CD4-positive, alpha-beta T cell treated with Interleukin-17A for 1 hour (primary cell): ENCODE results near the gene MAP4K2.
"Not testable (repeated sequence)": the region's sequence is repeated elsewhere in the genome, so short reads cannot be mapped to it uniquely, and the experiment has no call there.

Source experiments
- DNase-seq: peaks from one replicate; pipeline ENCODE4 v3.0.0-alpha.2; 2020

MAP4K2 gene

DNA sequence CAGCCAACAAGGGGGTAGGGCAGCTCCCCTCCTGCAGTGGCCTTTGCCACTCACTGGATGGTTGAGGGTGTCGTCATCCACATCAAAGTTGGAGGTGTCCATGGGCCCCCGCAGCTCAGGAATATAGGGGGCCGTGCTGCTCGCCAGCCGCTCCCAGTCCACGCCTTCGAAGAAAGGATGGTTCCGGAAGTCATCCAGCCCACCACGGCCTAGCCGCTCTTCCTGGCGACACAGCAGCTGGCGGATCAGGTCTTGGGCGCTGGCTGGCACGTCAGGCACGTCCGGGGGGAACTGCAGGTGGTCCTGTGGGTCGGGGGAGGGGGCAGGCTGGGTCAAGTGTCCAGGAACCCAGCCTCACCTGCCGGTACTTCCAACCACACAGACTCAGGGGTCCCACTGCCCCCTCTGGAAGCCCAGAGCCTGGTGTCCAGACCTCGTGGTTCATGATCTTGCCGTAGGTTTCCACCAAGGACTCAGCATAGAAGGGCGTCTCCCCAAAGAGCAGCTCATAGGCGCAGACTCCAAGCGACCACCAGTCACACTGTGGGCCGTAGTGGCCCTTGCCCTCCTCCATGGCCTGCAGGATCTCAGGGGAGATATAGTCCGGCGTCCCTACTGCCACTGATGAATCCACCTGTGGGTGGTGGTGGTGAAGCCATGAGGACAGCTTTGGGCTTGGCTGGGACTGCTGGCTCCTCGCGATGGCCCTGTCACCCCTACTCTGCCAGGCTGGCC, 35.8 kb upstream of the MAP4K2 start:
- DNase-seq, result no peak

DNA sequence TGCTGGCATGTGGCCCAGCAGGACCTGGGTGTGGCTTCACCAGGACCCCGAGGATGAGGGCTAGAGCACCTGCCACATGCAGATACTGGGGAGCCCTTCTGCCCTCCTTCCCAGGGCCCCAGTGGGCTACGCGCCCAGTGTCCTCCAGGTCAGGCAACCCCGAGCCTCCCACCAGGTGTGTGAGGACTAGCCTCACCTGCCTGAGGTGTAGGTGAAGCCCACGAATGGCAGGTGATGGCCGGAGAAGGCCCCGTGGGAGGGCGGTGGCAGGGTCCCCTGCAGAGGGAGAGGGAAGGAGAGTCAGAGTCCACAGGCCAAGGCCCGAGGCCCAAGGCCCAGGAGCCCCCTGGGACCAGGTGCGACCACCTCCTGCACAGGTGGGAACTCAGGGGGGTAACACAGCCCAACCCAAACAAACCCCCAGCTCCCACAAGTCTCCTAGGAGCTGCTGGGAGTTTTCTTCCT, 34.9 kb upstream of the MAP4K2 start:
- DNase-seq, result no peak

- DNase-seq, result no peak
Measured at GRCh38 chr11:64836448-64837072, 33.5 kb upstream of the MAP4K2 start.

DNA sequence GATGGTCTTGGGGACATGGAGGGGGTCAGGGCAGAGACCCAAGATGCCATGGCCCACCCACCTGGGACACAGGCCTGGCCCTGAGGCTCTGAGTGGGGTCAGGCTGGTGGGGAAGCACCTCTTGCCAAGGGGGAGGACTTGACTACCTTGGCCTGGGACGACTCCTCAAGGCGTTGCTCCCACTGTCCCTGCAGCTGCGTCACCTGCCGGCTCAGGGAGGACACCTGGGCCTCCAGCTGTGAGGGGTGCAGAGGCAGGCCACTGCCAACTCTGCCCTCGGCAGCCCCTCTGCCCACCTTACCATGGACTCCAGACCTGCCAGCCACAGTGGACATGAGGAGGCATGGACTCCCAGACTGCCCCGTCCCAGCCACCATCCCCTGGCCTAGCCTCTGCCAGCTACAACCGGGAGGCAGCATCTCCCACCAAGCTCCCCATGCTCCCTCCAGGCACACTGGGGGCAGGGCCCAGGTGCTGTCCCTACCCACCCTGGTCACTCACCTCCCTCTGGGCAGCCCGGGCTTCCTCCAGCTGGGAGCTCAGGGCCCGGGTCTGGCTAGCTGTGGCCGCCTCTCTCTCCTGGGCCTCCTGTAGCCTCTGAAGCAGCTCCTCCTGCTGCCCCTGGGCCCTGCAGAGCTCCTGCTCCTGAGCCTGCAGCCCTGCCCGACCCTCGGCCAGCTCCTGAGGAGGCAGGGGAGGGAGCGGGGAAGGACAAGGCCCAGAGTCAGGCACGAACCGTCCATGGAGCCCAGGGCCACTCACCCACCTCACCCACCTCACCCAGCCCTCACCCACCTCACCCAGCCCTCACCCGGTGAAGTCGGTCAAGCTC, 32.8 kb upstream of the MAP4K2 start:
- no peak for DNase-seq

- DNase-seq, result no peak
Measured at GRCh38 chr11:64834723-64835615, 32.0 kb upstream of the MAP4K2 start.

GRCh38 chr11:64834031-64834722, 31.2 kb upstream of the MAP4K2 start:
- no peak for DNase-seq

- no peak for DNase-seq
Measured at GRCh38 chr11:64833509-64833908, 30.5 kb upstream of the MAP4K2 start.

- no peak for DNase-seq
Measured at GRCh38 chr11:64833198-64833502, 30.1 kb upstream of the MAP4K2 start.

DNA sequence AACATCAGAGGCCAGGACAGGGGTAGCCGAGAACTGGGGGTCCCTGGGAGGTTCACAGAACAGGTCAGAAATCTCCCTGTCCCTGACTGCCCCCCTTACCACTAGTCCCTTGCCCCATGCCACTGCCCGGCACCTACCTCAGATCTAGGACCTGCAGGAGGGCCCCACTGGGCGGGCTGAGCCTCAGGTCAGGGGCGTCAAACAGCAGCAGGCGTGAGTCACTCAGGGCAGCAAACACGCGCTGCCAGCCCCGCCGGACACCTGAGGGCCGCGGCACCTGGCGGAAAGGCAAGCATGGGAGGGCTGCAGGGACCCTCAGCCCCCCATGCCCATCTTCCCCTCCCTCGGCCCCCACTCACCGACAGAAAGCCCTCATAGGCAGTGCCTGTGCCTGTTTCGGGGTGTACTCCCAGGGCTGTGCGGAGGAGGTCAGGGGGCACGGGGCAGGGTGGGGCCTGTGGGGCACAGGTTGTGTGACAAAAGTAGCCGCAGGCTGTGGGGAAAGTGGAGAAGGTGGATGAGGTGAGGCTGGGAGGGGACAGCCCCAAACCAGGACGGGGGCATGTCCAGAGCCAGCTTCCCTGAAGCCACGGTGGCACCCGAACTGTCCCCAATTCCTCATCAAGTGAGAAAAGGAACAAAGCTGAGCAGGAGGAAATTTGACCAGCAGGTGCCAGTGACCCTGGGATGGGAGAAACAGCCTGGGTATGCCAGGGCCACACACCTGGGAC, 29.6 kb upstream of the MAP4K2 start:
- DNase-seq, result no peak

- no peak for DNase-seq
Measured at GRCh38 chr11:64831411-64831891, 28.4 kb upstream of the MAP4K2 start.

DNA sequence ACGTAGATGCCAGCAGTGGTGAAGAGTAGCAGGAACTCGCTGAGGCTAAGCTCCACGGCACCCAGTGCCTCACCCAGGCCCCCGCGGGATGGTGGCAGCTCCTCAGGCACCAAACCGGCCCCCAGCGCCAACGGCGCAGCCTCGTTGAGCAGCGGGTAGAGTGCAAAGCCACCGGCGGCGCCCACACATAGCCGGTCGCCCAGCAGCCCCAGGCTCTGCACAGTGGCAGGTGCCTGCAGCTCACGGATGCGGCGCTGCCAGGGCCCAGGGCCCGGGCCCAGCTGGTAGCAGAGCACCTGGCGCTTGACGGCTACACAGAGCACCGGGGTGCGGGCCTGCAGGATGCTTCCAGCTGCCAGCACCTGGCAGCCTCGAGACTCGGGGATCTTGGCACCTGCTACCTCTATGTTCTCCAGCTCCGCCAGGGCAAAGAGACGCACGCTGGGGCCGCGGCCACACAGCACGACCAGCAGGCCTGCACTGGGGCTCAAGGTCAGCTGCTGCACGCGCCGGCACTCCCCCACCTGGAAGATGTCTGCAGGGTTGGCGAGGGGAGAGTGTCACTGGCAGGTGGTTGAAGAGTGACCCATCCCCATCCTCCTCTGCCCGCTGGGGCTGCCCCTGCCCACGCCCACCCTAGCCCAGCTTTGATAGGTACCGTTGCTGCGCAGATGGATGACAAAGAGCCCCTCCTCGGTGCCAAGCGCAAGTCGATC, 26.7 kb upstream of the MAP4K2 start:
- no peak for DNase-seq

DNA sequence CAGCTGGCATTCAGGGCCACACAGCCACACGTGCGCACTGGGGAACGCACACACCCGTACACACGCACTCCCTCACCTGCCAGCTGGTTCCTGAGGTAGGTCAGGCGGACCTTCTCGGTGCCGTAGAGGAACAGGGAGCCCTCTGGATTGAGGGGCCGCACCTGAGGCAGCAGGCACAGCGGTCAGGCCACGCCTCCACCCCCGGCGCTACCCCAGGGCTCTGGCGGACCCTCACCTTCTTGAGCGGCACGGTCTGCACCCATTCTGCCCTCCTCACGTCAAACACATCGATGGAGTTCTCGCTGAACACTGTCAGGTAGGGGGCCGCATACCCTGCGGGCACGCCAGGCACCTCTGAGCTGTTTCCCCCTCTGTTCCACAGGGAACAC, 24.4 kb upstream of the MAP4K2 start:
- DNase-seq, result no peak

- no peak for DNase-seq
Measured at GRCh38 chr11:64826578-64827450, 23.8 kb upstream of the MAP4K2 start.

GRCh38 chr11:64826062-64826461, 23.0 kb upstream of the MAP4K2 start:
- DNase-seq, result no peak

DNA sequence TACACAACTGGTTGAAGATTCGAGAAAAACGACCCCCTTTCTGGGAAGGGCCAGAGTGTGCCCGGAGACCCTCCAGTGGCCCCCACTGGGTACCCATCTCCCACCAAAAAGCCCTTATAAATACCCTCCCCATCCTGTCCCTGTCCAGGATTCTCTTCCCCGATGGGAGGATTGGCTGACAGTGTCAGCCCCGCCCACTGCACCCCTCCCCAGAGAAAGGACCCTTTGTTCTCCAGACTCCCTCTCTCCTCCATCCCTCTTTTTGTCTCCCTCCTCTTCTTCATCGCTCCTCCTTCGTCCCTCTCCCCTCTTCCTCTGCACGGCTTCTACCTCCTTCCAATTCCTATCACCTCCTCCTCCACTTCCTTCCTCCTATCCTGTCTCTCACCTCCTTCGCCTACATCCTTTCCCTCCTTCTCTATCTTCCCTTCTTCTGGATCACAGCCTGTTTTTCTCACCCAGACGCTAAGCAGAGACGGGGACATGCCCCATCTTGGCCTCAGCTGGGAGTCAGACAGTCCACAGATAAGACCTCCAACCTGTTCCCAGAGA, 20.6 kb upstream of the MAP4K2 start:
- DNase-seq, result no peak

DNA sequence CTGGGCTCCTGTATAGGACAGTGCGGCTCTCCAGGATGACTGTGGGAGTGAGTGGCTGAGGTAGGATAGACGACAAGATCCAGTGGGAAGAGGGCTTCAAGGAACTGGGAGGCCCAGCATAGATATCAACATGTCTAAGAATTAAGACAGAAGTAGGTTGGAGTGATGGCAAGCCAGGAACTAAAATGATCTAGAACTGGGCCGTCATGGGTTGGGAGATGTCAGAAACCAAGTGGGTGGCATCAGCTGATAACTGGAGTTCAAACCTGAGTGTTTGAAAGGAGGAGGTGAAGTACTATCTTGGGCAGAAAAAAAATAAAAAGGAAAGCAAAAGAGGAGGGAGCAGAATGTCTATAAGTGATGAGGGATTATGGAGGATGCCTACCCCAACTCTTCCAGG, 14.5 kb upstream of the MAP4K2 start:
- DNase-seq, result no peak

DNA sequence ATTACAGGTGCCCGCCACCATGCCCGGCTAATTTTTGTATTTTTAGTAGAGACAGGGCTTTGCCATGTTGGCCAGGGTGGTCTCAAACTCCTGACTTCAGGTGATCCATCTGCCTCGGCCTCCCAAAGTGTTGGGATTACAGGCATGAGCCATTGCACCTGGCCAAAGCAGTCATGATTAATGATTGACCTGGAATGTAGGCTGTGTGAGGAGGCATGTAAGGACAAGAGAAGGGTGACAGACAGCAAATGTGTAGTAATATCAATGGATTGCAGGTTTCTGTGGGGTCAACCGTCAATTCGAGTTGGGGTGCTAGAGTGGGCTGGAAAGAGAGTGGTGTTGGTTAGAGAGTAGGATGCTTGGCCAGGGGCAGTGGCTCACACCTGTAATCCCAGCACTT, 12.4 kb upstream of the MAP4K2 start:
- not testable (repeated sequence) for DNase-seq

GRCh38 chr11:64814712-64815187, 11.7 kb upstream of the MAP4K2 start:
- no peak for DNase-seq

DNA sequence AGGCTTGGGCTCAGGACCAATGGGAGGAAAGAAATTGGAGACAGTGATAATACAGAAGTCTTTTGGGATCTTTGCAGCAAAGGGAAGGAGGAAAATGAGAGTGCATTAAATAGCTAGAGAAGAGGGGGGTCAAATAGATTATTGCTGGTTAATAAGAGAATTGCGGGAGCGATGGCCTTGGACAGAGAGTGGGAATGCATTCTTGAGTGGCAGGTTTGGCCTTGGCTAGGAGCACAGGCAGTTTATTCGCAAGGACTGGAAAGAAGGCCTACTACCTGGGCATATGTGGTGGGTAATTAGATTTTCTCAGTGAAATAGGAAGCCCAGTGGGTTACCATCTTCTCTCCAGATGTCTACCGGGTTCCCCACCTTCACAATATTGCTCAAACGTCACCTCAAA, 10.8 kb upstream of the MAP4K2 start:
- DNase-seq, result no peak
